ENCODE results near the gene ALDH7A1. TPM values are rescaled to one million over a fixed set of nuclear protein-coding genes. Genes with fewer than 3 reads are reported as not detected.
"Not testable (repeated sequence)": the region's sequence is repeated elsewhere in the genome, so short reads cannot be mapped to it uniquely, and the experiment has no call there.

ALDH7A1 gene
- total and polyA plus RNA-seq, 2 donors (not counting 1 experiment from before 2014, with no cell fraction given): 0.78 to 3.3 TPM

- peak within 1 kb of the TSS; percentile 50 to 71 for H3K27ac ChIP-seq (ENCODE audit: low read length in 2 of 2)
- H3K27me3 ChIP-seq (replicated peaks in 1 of 4; ENCODE audit: control extremely low read depth in 1 of 4, control insufficient read depth in 3 of 4, insufficient read depth in 4 of 4, low read length in 3 of 4): no peaks in the 10 kb centered on the region
- TF ChIP-seq EZH2 (IDR thresholded peaks at IDR 0.05; ENCODE audit: borderline replicate concordance, insufficient read depth, low read depth, low read length, poor library complexity, severe bottlenecking): no peak
- peak; percentile 80 for TF ChIP-seq CTCF (IDR thresholded peaks at IDR 0.05)
- ChIA-PET CTCF (interaction anchor here (0.6 to 2.0 kb wide), 15 partner anchors 8 to 472 kb away, joined by 3 to 13 read pairs (median 3); partner anchors contain the start of gene C5orf63), POLR2A (no interaction called here)
- H3K4me1 ChIP-seq (ENCODE audit: control insufficient read depth in 2 of 2, insufficient read depth in 2 of 2, low read length in 2 of 2): peaks cover 16 to 17% of the 10 kb centered on the region in 2 donors
- peak within 1 kb of the TSS; percentile 97 for H3K27ac Mint-ChIP-seq
- no peaks in the 10 kb centered on the region for H3K9me3 Mint-ChIP-seq (ENCODE audit: insufficient read depth)
- intact Hi-C loops (cut with micrococcal nuclease): loop anchor here (1.0 to 2.0 kb wide), 5 partner anchors 178 to 916 kb away; partner anchors contain the start of genes GRAMD2B, MARCHF3 and PRRC1
- ATAC-seq (ENCODE audit: low read depth) (peak; percentile 93), DNase-seq (peak; percentile 86)
- H3K9me3 ChIP-seq (ENCODE audit: control extremely low read depth in 1 of 3, control insufficient read depth in 2 of 3, insufficient read depth in 1 of 3, low read length in 2 of 3): peaks cover 0 to 4% (median 0%) of the 10 kb centered on the region in 3 donors
- H2AFZ ChIP-seq (ENCODE audit: insufficient read depth, low read depth, low read length, poor library complexity, severe bottlenecking): peak within 1 kb of the TSS; percentile 97
- H3K27me3 Mint-ChIP-seq: no peaks in the 10 kb centered on the region
- 4% methylated on average over 79 of the region's 79 CpGs for WGBS (ENCODE audit: insufficient coverage)
- H3K36me3 ChIP-seq (replicated peaks in 1 of 2; ENCODE audit: control extremely low read depth in 1 of 2, control insufficient read depth in 1 of 2, extremely low read depth in 1 of 2, insufficient read depth in 2 of 2, low read length in 1 of 2): peaks cover 4 to 23% of the 10 kb centered on the region in 2 experiments
- peaks cover 48% of the 10 kb centered on the region for H3K79me2 ChIP-seq (ENCODE audit: control insufficient read depth, insufficient read depth, low read length)
- H4K20me1 ChIP-seq (ENCODE audit: control insufficient read depth, insufficient read depth, low read length, poor library complexity, severe bottlenecking): peaks cover 45% of the 10 kb centered on the region
- peak within 1 kb of the TSS; percentile 92 for H3K4me2 ChIP-seq (replicated peaks; ENCODE audit: low read depth, low read length, poor library complexity, severe bottlenecking)
- peak within 1 kb of the TSS; percentile 99 for H3K4me3 Mint-ChIP-seq
- H3K4me3 ChIP-seq (ENCODE audit: control extremely low read depth in 1 of 5, extremely low read depth in 1 of 5, insufficient read depth in 1 of 5, low read depth in 2 of 5, low read length in 4 of 5): peak within 1 kb of the TSS; percentile 69 to 93 (median 86)
- H3K9ac ChIP-seq (ENCODE audit: low read length): peak within 1 kb of the TSS; percentile 77
- peaks cover 29% of the 10 kb centered on the region for H3K4me1 Mint-ChIP-seq
These were observed 5.9 kb upstream of the ALDH7A1 start, which contains the start of gene PHAX for GRCh38 chr5:126600631-126601511. TSS of gene PHAX (plus strand) at chr5:126600947. CDS start at chr5:126600963, 16 bp downstream.

GRCh38 chr5:126599971-126600630, 5.1 kb upstream of the ALDH7A1 start:
- peaks cover 14 to 19% of the 10 kb centered on the region in 2 donors for H3K4me1 ChIP-seq (ENCODE audit: control insufficient read depth in 2 of 2, insufficient read depth in 2 of 2, low read length in 2 of 2)
- H3K27ac ChIP-seq (ENCODE audit: low read length in 2 of 2); POLR2A ChIA-PET; DNase-seq; H3K9me3 ChIP-seq (ENCODE audit: control extremely low read depth in 1 of 3, control insufficient read depth in 2 of 3, insufficient read depth in 1 of 3, low read length in 2 of 3); H3K27me3 ChIP-seq (replicated peaks in 1 of 4; ENCODE audit: control extremely low read depth in 1 of 4, control insufficient read depth in 3 of 4, insufficient read depth in 4 of 4, low read length in 3 of 4); H3K27me3 Mint-ChIP-seq; ATAC-seq (ENCODE audit: low read depth); H3K9me3 Mint-ChIP-seq (ENCODE audit: insufficient read depth): not testable (repeated sequence)
- Mint-ChIP-seq H3K4me3 (peak overlapping the region; percentile 99), H3K27ac (peak overlapping the region; percentile 97), H3K4me1 (peaks cover 27% of the 10 kb centered on the region)
- H3K9ac ChIP-seq (ENCODE audit: low read length): peak overlapping the region; percentile 77
- intact Hi-C loops (cut with micrococcal nuclease): loop anchor here (1.0 to 2.0 kb wide), 3 partner anchors 177 to 917 kb away; partner anchors contain the start of genes GRAMD2B and PRRC1
- peaks cover 38% of the 10 kb centered on the region for H4K20me1 ChIP-seq (ENCODE audit: control insufficient read depth, insufficient read depth, low read length, poor library complexity, severe bottlenecking)
- H2AFZ ChIP-seq (ENCODE audit: insufficient read depth, low read depth, low read length, poor library complexity, severe bottlenecking): peak overlapping the region; percentile 97
- WGBS (ENCODE audit: insufficient coverage): 92% methylated on average over 4 of the region's 15 CpGs
- peaks cover 42% of the 10 kb centered on the region for H3K79me2 ChIP-seq (ENCODE audit: control insufficient read depth, insufficient read depth, low read length)
- peak overlapping the region in 4 of 5 experiments; percentile 69 to 93 (median 88) for H3K4me3 ChIP-seq (ENCODE audit: control extremely low read depth in 1 of 5, extremely low read depth in 1 of 5, insufficient read depth in 1 of 5, low read depth in 2 of 5, low read length in 4 of 5)
- peaks cover 3 to 16% of the 10 kb centered on the region in 2 experiments for H3K36me3 ChIP-seq (replicated peaks in 1 of 2; ENCODE audit: control extremely low read depth in 1 of 2, control insufficient read depth in 1 of 2, extremely low read depth in 1 of 2, insufficient read depth in 2 of 2, low read length in 1 of 2)
- CTCF ChIA-PET: interaction anchor here (0.6 to 1.9 kb wide), 9 partner anchors 9 to 473 kb away, joined by 3 to 7 read pairs (median 3); partner anchors contain the start of gene C5orf63
- peak overlapping the region; percentile 92 for H3K4me2 ChIP-seq (replicated peaks; ENCODE audit: low read depth, low read length, poor library complexity, severe bottlenecking)

Measured in B cell (primary cell).